Measurements from ENCODE around the gene MME. TPM values are rescaled to one million over a fixed set of nuclear protein-coding genes. Genes with fewer than 3 reads are reported as not detected.
A peak's percentile ranks its signal among the peaks of the same experiment; 100 is the strongest.

The MME gene
- total RNA-seq, 1 donor, result 479 TPM

GRCh38 chr3:155038203-155038554, 41.9 kb upstream of the MME start:
- H3K4me3 ChIP-seq (ENCODE audit: low read depth, low read length), result no peak overlapping the region
- TF ChIP-seq CTCF (IDR thresholded peaks at IDR 0.05; ENCODE audit: insufficient read depth, low read depth, low read length), result no peak
- no peak for DNase-seq (ENCODE audit: low read depth)

- TF ChIP-seq CTCF (IDR thresholded peaks at IDR 0.05; ENCODE audit: insufficient read depth, low read depth, low read length), result no peak
- no peak for DNase-seq (ENCODE audit: low read depth)
- H3K4me3 ChIP-seq (ENCODE audit: low read depth, low read length), result no peak overlapping the region
These were observed 33.2 kb upstream of the MME start for GRCh38 chr3:155046935-155047334.

DNA sequence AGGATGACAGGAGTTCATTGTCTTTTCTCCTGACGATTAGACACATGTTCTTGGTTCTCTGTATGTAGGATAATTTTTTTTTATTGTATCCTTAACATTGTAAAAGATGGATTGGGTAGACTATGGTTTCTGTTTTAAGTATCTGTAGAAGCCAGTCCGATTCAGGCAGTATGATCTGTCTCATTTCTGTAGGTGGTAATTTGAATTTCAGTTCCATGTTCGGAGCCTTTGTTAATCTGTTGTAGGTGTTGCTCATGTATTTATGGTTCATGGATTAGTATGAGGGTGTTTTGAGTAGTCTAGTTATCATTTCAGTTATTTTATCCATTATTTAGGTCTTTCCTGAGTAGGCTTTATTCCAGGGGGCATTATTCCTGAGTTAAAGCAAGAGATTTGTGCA, 32.4 kb upstream of the MME start:
- DNase-seq (ENCODE audit: low read depth), result no peak
- TF ChIP-seq CTCF (IDR thresholded peaks at IDR 0.05; ENCODE audit: insufficient read depth, low read depth, low read length), result no peak
- H3K4me3 ChIP-seq (ENCODE audit: low read depth, low read length), result no peak overlapping the region

DNA sequence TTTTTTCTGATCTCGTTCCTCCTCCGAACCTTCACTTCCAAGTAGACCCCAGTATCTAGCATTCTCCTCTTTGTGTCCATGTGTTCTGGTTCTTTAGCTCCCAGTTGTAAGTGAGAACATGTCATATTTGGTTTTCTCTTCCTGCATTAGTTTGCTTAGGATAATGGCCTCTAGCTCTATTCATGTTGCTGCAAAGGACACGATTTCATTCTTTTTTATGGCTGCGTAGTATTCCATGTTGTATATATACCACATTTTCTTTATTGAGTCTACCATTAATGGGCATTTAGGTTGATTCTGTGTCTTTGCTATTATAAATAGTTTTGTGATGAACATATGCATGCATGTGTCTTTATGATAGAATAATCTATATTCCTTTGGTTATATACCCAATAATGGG, 30.2 kb upstream of the MME start:
- DNase-seq (ENCODE audit: low read depth), result no peak
- TF ChIP-seq CTCF (IDR thresholded peaks at IDR 0.05; ENCODE audit: insufficient read depth, low read depth, low read length), result no peak
- no peak overlapping the region for H3K4me3 ChIP-seq (ENCODE audit: low read depth, low read length)

DNA sequence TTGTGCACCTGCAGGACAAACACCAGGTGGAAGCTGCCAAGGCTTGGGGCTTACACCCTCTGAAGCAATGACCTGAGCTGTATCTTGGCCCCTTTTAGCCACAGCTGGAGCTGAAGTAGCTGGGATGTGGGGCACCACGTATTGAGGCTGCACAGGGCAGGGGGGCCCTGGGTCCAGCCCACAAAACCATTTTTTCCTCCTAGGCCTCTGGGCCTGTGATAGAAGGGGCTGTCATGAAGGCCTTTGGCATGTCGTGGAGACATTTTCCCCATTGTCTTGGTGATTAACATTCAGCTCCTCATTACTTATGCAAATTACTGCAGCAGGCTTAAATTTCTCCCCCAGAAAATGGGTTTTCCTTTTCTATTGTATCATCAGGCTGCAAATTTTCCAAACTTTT, 27.6 kb upstream of the MME start:
- no peak for DNase-seq (ENCODE audit: low read depth)
- no peak for TF ChIP-seq CTCF (IDR thresholded peaks at IDR 0.05; ENCODE audit: insufficient read depth, low read depth, low read length)
- H3K4me3 ChIP-seq (ENCODE audit: low read depth, low read length), result no peak overlapping the region

DNA sequence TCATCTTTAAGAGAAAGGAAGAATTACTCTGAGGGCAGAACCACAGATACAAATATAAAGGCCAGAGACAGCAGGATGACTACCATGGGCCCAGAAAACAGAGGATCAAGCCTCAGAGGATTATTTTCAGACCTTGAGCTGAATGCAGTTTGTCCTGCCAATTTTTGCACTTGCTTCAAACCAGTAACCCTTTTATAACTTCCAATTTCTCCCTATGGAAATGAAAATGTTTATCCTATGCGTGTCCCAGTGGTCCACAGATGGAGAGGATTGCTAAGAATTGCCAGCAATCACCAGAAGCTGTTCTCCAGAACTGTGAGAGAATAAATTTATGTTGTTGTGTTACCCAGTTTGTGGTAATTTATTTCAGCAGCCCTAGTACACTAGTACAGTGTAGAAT, 26.4 kb upstream of the MME start:
- TF ChIP-seq CTCF (IDR thresholded peaks at IDR 0.05; ENCODE audit: insufficient read depth, low read depth, low read length), result no peak
- DNase-seq (ENCODE audit: low read depth), result no peak

GRCh38 chr3:155064920-155065319, 15.2 kb upstream of the MME start:
- peak; percentile 48 for DNase-seq (ENCODE audit: low read depth)
- no peak overlapping the region for H3K4me3 ChIP-seq (ENCODE audit: low read depth, low read length)
- TF ChIP-seq CTCF (IDR thresholded peaks at IDR 0.05; ENCODE audit: insufficient read depth, low read depth, low read length), result no peak

More for the DNA sequence above, 26.4 kb upstream of the MME start:
- no peak overlapping the region for H3K4me3 ChIP-seq (ENCODE audit: low read depth, low read length)
